ENCODE measurements around the gene CXCR1.
A peak's percentile ranks its signal among the peaks of the same experiment; 100 is the strongest.
"Not testable (repeated sequence)": the region's sequence is repeated elsewhere in the genome, so short reads cannot be mapped to it uniquely, and the experiment has no call there.

The CXCR1 gene

DNA sequence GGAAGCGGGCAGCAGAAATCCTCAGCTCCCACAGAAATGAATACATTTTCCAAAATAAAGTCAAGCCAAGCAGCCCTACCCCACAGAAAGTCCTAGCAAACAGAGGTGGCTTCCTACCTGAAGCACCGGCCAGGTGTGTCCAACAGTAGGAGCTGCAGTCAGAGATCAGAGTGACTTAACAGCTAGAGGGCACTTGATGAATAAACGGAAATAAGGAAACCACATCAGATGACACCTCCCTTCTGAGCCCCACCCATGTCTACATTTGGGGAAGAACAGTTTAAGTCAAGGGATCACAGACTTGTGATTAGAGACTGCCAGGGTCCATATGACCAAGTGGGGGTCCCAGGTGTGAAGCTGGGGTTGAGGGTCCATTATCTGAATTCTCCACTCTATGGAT is at the start of gene CXCR1:
Gene CXCR1, minus strand, starts transcription at position 172 of the 400 bp plus-strand sequence. CDS start 1,751 bp downstream, outside the sequence.
- DNase-seq (ENCODE audit: low read depth): peak; percentile 21

DNA sequence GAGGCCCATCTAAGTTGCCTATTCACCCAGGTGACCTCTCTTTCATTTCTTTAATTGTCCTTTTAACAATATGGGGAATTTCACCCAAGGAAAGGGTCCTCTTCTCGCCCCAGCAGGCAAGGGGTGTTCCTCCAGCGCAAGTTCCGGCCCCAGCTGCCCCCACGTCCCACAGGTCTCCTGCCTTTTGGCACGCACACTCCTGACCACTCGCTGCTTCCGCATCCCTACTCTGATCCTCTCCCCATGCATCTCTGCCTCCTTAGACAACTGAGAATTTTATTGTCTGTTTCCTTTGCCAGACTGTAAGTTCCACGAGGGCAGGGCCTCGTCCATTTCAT is 49.5 kb upstream of the CXCR1 start:
- DNase-seq (ENCODE audit: low read depth): no peak

DNA sequence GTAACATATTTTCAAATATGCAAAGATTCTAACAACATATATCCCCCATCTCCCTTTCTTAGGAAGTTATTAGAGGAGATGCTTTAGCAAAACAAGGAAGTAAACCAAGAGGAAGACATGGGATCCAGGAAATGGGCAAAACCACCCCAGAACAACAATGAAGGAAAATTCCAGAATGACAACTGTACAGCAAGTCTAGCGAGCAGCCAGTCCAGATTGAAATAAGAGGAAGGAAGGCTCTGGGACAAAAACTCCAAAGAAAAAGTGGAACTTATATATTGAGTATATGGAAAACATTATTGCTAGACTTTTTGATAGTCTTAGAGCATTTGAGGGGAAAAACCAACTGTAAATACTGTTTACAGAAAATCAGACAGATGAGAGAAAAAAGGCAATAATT is 47.4 kb upstream of the CXCR1 start:
- no peak for DNase-seq (ENCODE audit: low read depth)

DNA sequence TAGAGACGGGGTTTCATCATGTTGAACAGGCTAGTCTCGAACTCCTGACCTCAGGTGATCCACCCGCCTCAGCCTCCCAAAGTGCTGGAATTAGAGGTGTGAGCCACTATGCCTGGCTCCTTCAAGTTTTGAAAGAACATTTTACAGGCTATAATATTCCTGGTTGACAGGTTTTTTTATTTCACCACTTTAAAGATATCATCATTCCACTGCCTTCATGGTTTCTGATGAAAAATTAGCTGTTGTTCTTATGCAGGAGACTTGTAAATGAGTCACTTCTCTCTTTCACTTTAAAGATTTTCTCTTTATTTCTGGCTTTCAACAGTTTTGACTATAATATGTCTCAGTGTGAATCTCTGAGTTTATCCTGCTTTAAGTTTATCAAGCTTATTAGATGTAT is 42.3 kb upstream of the CXCR1 start:
- DNase-seq (ENCODE audit: low read depth): no peak

DNA sequence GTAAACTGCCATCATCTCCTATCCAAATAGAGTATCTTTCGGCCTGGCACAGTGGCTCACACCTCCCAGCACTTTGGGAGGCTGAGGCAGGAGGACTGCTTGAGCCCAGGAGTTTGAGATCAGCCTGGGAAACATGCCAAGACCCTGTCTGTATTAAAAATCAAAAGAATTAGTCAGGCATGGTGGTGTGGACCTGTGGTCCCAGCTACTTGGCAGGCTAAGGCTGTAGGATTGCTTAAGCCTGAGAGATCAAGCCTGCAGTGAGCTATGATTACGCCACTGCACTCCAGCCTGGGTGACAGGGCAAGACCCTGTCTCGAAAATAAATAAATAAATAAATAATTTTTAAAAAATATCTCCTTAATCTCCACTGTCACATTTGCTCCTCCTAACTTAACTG is 35.5 kb upstream of the CXCR1 start:
- no peak for DNase-seq (ENCODE audit: low read depth)

DNA sequence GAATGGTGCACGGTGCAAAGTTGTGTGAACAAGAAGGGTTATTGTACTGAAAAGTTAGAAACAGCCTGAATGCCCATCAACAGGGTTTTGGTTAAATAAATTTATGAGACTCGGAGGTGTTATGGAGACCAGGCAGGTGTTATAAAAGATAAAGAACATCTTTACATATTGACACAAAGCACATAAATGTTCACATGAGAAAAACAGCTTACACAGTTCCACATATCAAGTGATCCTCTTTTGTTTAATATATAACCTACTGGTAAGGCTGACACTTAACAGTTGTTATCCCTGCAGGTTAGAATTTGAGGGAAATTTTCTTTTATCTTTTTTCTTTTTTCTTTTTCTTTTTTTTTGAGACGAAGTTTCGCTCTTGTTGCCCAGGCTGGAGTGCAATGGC is 30.2 kb upstream of the CXCR1 start:
- no peak for DNase-seq (ENCODE audit: low read depth)

DNA sequence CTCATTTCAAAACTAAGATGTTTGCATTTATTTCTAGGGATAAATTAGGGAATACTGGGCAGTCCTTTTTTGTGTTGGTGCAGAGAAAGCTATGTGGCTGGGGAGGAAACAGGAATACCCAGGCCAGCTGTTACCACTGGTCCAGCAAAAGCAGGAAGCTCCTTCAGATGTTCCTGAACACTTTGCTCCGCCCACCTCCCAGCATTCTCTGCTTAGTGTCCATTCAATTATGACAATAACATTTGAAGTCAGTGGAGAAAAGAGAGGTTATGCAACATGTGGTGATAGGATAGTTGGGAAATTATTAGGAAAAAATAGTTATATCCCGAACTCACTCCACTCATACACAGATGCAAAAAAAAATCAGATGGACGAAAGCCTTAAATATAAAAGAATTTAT is 28.1 kb upstream of the CXCR1 start:
- no peak for DNase-seq (ENCODE audit: low read depth)

DNA sequence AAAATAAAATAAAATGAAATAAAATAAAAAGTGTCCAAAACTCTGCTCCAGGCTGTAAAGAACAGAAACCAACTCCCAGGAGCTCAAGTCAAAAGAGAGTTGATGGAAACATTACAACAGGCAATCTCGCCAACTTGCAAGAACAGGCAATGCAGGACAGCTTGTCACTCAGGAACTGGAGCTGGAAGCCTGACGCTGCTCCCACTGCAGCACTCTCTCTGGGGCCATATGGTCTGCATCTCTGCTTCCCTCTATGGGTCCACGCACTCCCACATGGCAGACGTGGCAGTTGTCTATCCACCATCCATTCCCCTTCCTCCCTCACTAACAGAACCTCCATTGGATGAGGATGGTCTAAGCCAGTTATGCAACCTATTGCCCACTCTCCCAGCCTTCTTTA is 26.9 kb upstream of the CXCR1 start:
- DNase-seq (ENCODE audit: low read depth): no peak

DNA sequence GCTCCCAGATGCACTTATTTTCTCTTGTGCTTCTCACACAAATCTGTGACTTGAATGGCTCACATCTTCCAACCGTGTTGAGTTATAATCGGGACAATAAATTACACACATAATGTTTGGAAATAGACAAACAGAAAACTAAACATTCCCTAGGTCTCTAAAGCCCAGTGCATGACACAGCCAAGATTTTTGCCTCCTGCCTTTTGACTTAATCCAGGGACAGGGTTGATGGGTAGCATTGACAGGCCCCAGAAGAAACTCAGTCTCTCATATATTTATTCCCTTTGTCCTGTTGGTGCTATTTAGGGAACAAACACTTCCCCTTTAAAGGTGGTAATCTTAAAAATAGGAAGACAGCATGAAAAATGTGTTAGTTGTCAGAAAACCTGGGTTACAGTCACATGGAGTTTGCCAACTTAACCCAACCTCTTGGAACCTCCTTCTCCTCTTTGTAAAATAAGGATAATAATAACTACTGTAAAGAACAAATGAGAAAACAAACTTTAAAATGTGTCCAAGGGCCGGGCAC is 26.2 kb upstream of the CXCR1 start:
- DNase-seq (ENCODE audit: low read depth): no peak

DNA sequence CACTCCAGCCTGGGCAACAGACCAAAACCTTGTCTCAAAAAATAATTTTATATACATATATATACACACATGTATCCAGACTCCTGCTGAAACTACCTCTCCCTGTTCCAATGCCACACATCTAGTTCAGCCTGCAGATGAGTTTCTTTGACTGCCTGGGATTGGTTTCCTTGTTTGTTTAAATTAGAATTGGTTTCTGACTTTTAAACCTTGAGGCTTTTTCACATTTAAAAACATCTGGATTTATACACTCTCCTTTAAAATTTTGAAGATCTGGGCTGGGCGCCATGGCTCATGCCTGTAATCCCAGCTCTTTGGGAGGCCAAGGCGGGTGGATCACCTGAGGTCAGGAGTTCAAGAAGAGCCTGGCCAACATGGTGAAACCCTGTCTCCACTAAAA is 21.8 kb upstream of the CXCR1 start:
- no peak for DNase-seq (ENCODE audit: low read depth)

DNA sequence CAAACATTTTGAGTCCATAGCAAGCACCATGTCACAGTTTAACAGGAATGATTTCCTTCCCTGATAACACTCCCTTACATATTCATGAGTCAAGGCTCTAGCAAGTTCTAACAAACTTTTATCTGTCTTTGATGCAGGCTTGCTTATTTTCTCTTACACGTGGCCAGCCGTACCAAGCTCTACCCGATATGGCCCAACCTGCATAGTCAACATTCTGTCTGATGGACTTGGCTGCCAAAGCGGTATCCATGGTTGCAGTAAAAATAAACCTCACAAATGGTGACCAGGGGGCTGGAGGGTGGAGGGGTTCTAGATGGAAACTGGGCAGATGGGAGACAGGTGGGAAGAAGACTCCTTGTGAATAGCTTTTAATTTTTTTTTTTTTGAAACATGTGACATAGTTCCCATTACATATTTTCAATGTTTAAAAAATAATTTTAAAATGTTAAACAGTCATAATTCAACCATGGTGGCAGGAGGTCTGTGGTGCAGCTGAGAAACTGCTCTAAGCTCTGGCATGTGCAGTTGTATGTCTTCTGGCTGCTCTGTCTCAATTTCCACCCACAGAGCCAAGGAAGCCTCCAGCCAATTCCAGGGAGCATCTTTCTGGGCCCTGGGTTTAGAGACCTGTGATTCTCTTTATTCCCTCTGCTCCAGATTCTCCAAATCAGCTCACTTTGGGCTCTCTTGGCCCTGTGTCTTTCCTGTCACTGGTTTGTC is 20.7 kb upstream of the CXCR1 start:
- DNase-seq (ENCODE audit: low read depth): no peak

DNA sequence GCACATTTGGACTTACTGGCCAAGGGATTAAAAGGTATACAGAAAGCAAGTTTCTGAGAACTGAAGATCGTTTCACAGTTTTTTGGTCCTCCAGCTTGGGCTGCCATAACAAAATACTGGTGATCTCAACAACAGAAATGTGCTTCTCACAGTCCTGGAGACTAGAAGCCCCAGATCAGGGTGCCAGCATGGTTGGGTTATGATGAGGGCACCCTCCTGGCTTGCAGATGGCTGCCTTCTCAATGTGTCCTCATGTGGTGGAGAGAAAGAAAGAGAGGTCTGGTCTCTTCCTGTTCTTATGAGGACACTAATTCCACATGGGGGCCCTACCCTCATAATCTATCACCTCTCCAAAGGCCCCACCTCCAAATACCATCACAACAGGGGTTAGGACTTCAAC is 20.1 kb upstream of the CXCR1 start:
- no peak for DNase-seq (ENCODE audit: low read depth)

DNA sequence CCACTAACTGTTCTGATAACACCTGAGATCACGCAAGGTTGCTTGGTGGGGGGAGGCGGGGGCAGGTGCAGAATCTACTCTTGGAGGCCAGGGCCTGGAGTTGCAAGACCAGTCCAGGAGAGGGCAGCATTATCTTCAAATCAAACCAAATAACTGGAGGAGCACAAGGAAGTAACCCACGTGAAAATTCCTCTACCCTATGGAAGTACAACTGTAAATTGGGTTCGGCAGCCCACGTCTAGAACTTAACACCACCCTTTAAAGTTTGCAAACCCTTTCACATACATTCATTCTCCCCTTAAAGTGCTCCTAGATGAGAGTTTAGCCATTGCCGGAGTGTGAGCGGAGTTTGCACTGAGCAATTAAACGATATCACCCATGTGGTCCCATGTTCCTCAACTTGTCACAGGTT is 19.6 kb upstream of the CXCR1 start:
- peak; percentile 54 for DNase-seq (ENCODE audit: low read depth)

DNA sequence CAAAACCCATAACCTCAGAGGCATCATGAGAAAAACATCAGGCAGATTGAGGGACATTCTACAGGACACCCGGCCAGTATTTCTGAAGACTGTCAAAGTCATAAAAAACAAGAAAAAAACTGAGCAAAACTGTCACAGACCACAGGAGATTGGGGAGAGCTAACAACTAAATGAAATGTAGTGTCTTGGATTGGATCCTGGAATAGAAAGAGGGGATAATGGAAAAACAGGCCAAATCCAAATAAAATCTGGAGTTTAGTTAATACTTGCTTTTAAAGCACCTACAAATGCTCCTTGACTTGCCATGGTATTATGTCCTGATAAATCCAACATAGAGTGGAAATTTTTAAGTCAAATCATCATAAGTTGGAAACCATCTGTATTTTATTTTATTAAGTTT is 17.6 kb upstream of the CXCR1 start:
- no peak for DNase-seq (ENCODE audit: low read depth)

DNA sequence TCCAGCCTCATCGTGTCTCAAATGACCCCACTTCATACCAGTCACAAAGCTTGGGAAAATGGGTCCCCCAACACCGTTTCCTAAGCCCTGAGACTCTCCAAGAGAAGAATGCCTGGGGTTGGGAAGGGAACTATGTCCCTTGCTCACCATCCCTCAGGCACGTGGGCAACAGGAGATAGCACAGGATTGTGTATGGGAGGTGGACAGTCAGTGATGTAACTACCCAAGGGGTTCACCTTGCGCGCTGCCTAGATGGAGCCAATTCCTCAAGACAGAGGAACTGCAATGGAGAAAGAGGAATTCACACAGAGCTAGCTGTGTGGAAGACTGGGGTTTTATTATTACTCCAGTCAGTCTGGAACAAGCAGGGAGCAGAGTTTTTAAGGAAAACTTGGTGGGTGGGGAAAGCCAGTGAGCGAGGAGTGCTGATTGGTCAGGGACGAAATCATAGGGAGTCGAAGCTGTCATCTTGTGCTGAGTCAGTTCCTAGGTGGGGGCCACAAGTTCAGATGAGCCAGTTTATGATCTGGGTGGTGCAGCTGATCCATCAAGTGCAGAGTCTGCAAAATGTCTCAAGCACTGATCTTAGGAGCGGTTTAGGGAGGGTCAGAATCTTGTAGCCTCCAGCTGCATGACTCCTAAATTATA is 13.8 kb upstream of the CXCR1 start:
- no peak for DNase-seq (ENCODE audit: low read depth)

DNA sequence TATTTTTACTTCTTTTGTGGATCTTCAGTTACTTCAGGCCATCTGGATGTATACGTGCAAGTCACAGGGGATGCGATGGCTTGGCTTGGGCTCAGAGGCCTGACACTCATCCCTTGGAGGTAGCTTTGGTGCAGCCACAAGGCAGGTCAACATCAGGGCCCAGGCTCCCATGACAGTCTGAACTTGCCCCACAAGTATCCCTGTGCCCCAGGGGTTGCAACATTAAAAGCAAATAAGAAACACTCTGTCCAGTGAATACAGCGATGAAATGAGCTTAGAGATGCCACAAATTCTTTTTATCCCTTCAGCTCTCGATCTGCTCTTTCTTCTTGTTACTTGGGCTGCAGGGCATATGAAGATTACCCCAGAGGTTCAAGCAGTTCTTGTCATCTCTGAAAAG is 13.0 kb upstream of the CXCR1 start:
- no peak for DNase-seq (ENCODE audit: low read depth)

DNA sequence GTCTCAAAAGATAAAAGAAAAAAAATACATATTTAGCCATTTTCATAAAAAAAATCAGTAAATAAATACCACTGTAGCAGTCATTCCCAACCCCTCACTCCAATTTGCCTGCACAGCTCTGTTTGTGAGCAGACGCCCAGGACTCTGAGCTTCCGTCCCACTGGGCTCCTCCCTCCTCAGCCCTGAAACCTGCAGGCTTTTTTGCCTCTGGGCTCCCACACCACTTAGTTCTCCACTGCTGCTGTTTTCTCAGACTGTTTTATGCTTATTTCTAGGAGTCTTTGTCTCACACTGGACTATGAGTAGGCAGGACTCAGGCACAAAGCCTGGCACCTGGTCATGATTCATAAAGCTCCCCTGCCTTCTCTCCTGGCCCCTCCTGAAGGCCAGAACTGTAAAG is 6.1 kb upstream of the CXCR1 start:
- DNase-seq (ENCODE audit: low read depth): no peak

DNA sequence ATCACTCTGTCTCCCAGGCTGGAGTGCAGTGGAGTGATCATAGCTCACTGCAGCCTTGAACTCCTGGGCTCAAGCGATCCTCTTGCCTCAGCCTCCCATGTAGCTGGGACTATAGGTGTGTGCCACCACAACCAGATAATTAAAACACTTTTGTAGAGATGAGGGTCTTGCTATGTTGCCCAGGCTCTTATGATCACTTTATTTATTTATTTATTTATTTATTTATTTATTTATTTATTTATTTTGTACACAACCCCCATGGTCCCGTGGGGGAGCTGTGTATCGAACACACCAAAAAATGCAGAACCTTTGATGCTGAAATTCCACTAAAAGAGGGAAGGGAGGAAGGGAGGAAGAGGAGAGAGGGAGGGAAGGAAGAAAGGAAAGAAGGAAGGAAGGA is 5.0 kb upstream of the CXCR1 start:
- DNase-seq (ENCODE audit: low read depth): not testable (repeated sequence)

DNA sequence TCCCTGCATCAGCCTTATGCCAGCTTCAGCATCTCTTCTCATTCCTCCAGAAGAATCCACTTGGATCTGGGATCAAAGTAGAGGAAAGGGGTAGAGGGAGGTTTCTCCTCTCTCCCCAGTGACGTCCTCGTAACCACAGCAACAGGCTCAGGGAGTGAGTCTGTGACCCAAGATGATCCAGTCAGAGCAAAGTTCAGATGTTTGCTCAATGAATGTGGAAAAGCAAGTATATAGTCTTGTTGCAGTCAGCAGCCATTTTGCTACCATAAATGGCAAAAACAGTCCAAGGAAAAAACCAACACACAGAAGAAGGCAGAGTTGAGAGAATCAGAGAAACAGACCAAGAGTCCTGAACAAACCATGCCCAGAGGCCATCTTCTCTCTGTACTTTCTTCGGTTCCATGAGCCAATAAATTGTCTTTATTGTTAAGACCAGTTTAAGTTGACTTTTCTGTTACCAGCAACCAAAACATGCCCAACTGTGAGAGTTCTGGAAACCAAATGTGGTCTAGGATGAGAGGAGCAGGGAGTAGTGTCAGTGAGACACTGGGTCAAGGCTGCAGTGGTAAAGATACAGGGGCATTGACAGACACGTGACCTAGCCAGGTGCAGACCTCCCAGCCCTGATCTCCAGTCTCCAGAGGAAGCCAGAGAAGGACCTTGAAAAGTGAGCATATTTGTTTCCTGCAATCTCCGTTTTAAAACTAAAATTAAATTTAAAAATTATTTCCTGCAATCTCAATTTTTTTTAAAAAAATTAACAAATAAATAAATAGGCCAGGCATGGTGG is 3.2 kb upstream of the CXCR1 start:
- DNase-seq (ENCODE audit: low read depth): no peak

DNA sequence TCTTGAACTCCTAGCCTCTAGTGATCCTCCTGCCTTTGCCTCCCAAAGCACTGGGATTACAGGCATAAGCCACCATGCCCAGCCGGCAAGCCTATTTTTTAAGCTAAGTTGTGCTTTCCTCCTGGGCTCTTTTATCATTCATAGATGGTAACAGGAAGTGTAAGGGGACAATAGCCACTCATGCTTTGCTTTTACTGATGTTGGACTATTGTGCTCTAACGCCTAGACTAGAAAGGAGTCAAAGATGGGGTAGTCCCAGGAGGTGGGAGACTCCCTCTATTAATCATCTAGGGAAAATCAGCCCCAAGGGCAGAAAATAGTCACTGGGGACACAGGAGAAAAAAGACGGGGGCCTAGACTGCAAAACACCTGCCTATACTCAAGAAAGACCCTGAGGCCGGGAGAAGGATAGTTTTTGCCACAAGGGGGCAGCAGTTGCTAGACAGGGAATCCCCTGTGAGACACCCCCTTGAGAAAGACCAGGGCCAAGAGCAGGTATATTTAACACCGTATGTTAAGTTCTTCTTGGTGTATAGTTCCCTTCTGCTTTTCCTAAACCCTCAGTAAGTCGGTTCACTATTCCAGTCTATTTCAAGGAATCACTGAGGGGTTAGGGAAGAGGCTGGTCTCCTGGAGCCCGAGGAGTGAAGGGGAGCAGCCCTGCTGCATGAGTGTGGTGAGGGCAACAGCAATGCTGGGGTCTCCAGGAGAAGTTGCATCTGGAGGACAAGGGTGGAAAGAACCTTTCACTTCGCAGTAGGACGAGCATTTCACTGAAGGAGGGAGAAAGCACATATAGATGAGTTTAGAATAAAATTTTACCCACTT is 2.1 kb upstream of the CXCR1 start:
- peak; percentile 66 for DNase-seq (ENCODE audit: low read depth)

DNA sequence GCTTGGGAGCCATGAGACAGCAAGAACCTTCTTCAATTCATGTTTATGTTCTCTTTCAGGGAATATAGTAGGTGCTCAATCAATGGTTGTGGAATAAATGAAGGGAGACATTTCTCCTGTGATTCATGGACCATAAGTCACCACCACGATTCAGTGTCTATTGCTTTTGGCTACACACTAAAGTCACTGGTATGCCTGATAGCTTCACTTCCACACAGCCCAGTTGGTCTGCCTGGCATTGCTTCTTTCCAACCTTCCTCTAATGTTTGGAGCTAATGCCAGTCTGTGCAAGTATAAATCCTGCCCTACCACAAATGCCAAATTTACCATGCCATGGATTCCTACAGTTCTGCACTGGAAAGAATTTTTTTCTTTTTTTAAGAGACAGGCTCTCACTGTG is 1.3 kb upstream of the CXCR1 start:
- no peak for DNase-seq (ENCODE audit: low read depth)

DNA sequence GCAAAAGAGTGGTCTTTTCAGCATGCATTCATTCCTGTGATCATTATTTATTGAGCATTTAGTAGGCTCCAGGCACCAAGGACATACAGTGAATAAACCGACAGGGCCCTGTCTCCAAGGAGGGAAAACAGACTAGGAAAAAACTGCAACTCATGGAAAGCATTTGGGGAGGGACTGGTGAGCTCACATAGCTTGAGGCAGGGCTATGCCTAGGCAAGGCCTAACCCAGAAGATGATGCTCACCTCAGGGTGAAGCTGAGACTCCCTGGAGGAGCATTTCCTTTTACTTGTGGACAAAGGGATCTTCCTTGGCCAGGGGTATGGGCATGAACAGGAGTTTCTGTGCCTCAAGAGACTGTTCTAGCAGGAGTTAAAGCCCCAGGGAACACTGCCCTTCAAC is 3.9 kb downstream of the CXCR1 start:
- no peak for DNase-seq (ENCODE audit: low read depth)

Data from stimulated activated CD8-positive, alpha-beta memory T cell treated with anti-CD3 and anti-CD28 coated beads, Interleukin-12 subunit alpha, Interleukin-12 subunit beta, amount 100 ng/mL, for 1 hour (primary cell).